Inferior parietal cortex (tissue), 1 donor: ENCODE measurements around the gene DYRK1A.
A peak's percentile ranks its signal among the peaks of the same experiment; 100 is the strongest.

Experiments
- DNase-seq: peaks from one replicate; pipeline ENCODE4 v3.0.0-alpha.2; 2016; ENCODE audit errors: extremely low spot score

The DYRK1A gene

GRCh38 chr21:37365517-37366481, 774 bp upstream of the DYRK1A start:
- DNase-seq, result peak; percentile 57

- DNase-seq, result no peak
These were observed 746 bp downstream of the DYRK1A start for GRCh38 chr21:37367336-37367702.

GRCh38 chr21:37367703-37368540, 1.3 kb downstream of the DYRK1A start:
- DNase-seq, result no peak

GRCh38 chr21:37368541-37369279, 2.1 kb downstream of the DYRK1A start:
- no peak for DNase-seq

- DNase-seq, result no peak
These were observed 2.8 kb downstream of the DYRK1A start for GRCh38 chr21:37369307-37369854.

DNA sequence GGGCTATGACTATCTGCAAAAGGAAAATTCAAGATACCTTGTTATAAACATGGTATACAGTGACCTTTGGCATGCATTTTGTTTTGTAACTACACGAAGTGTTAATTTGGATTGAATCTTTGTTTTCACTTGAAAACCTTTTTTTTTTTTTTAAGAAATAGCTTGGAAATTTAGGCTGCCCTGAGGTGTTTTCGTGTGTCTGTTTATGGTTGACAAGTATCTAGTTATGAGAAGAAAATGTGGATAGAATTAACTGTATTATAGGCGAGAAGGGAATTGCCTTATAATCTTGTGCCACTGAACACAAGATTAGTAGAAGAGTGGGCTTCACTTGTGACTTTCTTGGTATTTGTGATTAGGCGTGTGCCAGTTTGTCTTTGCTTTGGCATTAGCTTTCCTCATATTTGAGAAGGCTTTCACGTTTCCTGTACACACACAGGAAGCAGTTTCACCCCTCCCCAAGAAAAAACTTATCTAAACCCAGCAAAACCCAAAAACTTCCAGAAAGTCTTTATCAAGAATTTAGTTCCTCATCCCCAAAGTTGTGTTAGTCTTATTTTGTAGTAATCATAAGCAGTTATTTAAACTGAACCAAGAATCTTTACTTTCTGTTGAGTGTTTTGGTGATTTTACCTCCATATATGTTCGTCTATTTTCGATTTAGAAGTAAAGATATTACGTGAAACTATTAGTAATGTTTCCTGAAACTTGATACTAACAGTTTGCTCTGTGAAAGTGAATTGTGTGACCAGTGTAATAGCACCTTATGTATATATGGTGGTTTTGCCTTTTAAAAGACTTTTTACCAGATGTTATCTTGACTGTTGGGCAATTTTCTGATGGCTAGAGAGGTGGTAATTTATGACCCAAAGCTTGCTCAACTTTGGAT, 3.8 kb downstream of the DYRK1A start:
- no peak for DNase-seq

- DNase-seq, result no peak
These were observed 4.4 kb downstream of the DYRK1A start for GRCh38 chr21:37371041-37371397.

- DNase-seq, result no peak
These were observed 5.7 kb downstream of the DYRK1A start for GRCh38 chr21:37372127-37372731.

DNA sequence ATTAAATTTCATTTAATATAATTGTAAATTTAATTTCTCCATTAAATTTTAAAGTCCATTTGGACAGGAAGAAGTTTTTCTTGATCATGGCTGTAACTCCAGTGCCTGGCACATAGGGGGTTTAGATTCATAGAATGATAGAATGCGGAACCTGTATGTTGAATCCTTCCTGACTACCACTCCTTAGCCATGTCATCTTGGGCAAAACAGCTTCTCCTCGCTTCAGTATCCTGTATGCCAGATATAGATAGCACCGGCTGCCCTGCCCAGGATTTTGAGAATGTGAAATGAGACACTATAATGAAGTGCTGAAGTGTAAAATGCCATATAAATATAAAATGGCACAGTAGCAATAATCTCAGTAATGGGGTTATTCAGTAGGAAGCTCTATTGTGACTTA, 6.4 kb downstream of the DYRK1A start:
- DNase-seq, result no peak

GRCh38 chr21:37373539-37373938, 7.0 kb downstream of the DYRK1A start:
- DNase-seq, result no peak

- no peak for DNase-seq
These were observed 7.5 kb downstream of the DYRK1A start for GRCh38 chr21:37374027-37374426.

GRCh38 chr21:37375866-37376574, 9.4 kb downstream of the DYRK1A start:
- no peak for DNase-seq

DNA sequence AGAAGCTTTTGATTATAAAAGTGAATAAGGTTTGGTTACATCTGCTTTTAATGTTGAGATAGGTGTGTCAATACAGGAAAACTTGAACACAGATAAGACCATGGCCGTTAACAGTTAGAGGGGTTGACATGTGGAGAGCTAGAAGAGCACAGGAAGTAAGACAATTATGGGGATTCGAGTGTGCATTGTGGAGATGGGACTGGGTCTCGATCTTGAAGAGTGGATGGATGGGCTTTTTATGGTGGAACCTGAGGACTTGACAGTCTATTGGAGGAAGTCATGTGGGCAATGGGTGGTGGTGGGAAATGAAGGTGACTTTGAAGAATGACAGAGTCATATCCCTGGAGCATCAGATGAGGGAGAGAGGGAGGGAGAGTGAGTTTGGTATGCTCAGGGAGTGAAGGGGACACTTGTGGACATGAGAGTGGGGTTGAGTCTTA, 12.1 kb downstream of the DYRK1A start:
- DNase-seq, result no peak

DNA sequence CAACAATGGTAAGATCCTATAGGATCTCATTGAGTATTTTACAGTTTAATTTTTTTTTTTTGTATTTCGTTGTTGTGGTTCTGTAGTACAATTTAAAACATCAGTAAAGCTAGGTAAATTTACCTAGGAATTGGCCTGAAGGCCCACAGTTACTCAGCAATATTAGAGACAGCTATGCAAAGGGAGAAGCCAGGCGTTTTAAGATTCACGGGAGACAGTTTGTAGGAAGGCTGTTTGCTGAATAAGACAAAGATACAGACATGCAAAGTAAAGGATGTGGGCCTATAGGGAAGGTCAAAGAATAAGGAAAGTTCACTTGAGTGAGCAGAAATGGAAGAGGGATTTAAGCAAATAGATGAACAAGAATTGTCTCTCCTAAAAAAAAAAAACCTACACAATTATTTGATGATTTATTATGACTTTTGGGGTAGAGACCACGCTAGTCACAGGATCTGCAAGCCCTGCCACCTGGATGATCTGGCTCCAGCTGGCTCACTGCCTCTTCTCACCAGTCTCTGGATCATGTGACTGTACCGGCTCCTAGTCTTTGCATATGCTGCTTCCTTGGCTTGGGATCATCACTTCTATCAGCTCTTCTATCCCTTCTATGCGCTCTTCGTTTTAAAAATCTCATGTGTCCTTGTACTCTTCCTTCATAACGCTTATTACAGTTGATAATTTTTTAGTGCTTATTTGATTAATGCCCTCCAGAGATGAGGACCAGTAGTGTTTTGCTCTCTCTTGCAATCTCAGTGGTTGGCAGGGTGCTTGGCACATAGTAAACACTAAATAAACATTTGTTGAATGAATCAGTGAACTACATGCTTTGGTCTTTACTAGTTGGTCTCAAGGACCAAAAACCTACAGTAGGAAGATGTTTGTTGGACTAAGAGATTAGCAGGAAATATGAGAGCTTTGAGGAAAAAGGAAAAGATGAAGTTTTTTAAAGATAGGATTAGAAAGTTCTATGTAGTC, 14.1 kb downstream of the DYRK1A start:
- no peak for DNase-seq

DNA sequence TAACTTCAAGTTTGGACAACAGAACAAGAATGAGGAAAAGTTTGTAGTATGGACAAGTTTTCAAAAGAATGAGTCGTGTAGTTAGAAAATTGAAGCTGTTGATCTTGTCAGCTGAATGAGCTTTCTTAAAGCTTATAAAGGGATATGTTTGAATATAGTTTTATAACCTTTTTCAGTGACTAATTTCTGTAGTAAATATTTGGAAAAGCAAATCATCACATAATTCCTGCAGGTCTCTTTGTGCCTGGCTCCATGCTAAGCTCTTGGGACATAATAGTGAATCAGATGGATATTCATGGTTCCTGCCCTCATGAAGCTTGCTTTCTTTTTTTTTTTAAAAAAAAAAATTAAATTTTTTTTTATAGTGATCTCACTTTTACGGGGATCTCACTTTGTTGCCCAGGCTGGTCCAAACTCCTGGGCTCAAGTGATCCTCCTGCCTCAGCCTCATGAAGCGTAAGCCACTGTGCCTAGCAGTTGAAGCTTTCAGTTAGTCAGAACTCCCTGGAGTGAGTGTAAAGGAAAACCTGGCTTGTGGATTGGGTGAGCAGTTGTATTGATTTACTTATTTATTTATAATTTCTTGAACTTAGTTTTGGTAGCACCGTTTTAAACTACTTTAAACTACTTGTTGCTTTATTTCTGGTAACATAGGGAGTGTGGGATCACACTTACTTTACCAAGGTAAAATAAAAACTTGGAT, 15.5 kb downstream of the DYRK1A start:
- DNase-seq, result no peak

DNA sequence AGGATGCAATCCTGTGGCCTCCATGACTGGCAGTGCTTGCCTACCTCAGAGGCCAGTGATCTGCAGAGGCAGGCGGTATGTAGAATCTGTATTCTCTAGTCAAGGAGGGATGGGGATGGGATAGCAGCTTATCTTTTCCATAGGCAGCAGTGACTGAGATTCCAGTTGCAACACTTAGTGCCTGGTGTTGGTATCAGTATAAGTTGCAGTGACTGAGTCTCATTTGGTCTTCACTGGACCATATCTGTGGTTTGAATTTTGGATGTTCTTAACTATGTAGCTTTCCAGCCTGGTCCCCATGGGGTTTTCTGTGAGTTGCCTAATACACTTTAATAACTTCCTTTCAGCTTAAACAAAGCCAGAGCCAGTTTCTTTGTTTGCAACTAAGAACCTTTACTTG, 16.5 kb downstream of the DYRK1A start:
- no peak for DNase-seq

GRCh38 chr21:37383784-37384311, 17.3 kb downstream of the DYRK1A start:
- DNase-seq, result no peak

- no peak for DNase-seq
These were observed 17.8 kb downstream of the DYRK1A start for GRCh38 chr21:37384416-37384815.
